NOMO-1 treated with dmso at 0.1 percent for 144 hours (cell line): ENCODE results near the gene MUSTN1.

Experiments used
- DNase-seq: peaks from one replicate; lab custom pipeline; 2025; ENCODE audit not compliant: unreplicated experiment; lab: John Stamatoyannopoulos, UW

Gene MUSTN1

DNA sequence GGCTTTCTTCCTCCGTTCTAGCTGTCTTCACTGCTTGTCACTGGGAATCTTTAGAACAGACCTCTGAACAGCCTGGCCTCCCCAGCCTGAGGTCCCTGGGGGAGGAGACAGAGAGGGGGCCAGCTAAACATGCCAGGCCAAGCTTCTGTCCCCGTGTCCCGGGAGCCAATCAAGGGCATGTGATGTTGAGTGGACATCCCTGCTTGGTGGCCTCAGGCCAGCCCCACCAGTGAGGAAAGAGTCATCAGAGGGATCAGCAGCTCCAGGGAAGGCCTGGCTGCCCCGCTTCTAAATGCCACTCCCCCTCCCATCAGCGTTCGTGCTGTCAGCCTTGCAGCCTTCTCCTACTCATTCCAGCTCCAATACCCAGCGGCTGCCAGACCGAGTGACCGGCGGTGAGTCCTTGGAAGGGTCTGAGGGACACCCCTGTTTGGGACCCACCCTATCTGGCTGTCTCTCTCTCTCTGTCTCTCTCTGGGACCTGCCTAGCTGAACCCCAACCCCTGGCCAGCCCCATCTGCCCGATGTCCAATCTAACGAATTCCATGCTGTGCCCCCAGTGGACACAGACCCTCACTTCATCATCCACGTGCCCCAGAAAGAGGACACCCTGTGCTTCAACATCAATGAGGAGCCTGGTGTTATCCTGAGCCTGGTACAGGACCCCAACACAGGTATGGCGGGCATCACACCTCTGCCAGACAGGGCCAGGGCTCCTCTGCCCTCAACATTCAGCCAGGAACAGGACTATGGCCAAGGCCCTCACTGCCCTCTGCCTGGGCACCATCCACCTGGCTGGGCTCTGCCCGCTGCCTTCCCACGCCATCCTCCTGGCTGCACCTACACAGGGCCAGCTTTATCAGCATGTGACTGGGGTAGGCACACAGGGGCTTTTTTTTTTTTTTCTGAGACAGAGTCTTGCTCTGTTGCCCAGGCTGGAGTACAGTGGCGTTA is 46.9 kb downstream of the MUSTN1 start:
- no peak for DNase-seq

DNA sequence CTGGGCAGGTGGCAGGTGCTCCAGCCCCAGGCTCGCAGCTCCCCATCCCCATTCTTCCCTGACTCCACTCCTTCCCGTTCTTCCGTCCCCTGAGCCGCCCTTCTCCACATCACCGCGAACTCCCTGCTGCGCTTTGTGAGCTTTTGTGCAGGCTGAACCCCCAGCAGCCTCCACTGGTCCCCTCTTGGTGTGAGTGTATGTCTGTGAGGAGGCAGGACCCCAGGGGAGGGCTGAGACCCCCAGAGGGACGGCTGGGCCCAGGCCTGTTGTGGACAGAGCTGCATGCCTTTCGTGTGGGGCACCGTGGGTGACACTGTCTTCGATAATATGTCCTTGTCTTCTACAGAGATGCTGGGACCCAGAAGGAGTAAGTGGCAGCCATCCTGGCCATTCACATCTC is 47.6 kb downstream of the MUSTN1 start:
- DNase-seq = no peak

DNA sequence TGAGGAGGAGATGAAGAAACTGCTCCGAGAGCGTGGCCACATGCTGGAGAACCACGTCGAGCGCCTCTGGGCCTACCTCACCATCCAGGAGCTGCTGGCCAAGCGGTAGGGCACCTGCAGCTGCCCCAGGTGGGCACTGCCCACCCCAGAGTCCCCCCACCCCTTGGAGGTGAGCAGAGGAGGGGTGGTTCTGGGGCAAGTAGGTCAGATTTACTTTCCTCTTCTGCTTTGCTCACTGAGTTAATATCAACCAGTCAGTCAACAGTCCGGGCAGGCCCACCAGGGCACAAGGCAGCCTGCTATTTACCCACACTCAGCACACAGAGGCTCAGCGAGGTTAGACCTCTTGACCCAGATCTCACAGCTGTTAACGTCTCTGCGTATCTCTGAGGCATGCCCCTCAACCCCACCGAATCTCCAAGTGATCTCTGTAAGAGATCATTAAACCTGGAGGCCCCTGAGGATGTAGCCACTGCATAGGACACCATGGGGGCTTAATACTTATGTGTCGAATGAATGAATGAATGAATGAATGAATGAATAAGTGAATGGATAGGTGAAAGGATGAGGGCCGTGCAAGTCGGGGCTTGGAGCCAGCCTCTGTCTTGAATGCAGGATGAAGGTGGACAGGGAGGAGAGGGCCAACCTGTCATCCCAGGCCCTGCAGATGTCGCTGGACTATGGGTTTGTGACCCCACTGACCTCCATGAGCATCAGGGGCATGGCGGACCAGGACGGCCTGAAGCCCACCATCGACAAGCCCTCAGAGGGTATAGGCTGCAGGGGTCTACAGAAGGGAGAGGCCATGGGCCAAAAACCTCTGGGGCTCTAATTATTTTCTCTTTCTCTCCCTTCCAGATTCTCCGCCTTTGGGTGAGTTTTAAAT is 48.2 kb downstream of the MUSTN1 start:
- DNase-seq = no peak

DNA sequence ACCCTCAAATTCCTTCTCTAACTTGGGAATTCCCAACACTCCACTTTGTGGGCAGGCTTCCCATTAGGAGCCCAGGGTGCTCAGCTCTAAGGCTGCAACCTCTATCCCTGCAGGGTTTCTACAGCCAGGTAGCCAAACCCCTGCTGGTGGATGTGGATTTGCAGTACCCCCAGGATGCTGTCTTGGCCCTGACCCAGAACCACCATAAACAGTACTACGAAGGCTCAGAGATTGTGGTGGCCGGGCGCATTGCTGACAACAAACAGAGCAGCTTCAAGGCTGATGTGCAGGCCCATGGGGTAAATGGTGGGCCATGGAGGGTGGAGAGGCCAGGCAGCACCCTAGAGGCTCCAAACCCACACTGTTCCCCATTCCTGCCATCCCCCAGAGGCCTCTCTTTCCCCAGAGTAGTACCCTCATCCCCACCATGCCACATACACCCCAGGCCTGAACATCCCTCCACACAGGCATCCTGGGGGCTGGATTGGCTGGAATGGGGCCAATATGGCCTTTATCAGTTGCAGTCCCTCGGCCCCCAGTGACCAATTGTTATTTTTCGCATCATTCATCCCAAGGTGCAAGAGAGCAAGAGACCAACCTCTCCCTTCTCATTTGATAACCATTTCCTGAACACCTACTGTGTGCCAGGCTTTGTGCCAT is 49.8 kb downstream of the MUSTN1 start:
- DNase-seq = no peak

DNA sequence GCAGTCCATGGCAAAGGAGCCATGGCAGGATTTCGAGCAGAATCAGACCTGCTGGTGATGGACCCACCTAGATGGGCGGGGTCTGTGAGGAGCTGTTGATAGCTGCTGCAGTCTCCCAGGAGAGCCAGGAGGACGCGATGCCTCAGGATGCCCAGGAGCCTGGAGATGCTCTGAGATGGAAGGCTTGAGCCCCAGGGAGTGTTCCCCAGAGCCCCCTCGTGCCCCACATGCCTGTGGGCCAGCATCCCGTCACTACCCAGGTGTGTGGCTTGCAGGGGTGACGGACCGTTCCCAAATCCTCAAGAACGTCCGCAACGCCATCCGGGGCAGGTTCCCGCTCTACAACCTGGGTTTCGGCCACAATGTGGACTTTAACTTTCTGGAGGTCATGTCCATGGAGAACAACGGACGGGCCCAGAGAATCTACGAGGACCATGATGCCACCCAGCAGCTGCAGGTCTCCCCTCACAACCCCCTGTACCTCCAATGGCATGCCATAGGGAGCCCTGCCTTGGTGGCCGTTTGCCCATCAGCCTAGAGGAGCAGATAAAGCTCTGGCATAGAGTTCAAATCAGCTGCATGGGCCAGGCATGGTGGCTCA is 50.7 kb downstream of the MUSTN1 start:
- DNase-seq = no peak

DNA sequence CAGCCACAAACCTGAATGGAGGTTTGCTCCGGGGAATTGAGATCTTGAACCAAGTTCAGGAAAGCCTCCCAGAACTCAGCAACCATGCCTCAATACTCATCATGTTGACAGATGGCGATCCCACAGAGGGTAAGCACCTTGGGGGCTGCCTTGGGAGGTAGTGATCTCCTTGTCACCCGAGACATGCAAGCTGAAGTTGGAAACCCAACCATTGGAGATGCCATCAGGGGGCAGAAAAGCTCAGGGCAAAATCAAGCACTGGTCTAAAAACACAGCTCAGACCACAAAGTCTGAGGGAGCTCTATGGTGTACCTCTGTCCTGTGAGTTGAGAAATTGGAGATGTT is 51.6 kb downstream of the MUSTN1 start:
- no peak for DNase-seq
